Jurkat, Clone E6-1 (cell line): ENCODE results near the gene BICD1.

ENCODE experiments used
- DNase-seq: peaks from one replicate; pipeline ENCODE4 v3.0.0-alpha.2; 2011; ENCODE audit warnings: low read depth, low spot score
- H3K4me3 ChIP-seq: 2 replicates; pipeline ENCODE4 v1.5.1; 2011; ENCODE audit warnings: mild to moderate bottlenecking, low read length, control low read depth, moderate library complexity

Gene BICD1

DNA sequence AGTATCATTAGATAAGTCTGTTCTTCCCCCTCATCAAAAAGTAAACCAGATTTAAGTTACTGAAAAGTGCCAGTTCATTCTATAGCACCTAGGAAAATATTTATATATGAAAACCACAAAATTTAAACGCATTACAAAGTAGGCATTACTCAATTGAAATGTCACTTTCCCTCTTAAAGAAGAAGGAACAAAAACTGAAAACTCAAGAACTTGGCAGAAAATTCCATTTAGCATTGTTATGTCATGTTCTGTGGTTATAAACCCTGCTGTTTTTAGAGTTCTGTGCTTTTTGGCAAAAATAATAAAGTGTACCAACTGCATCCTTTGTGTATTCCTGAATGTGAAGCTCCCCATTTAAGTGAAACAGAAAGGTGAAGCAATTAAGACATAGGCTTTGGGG lies 296.3 kb downstream of the BICD1 start:
- no peak overlapping the region for H3K4me3 ChIP-seq
- DNase-seq = no peak

GRCh38 chr12:32407795-32408194 lies 301.1 kb downstream of the BICD1 start:
- DNase-seq = no peak

GRCh38 chr12:32413412-32413811 lies 306.8 kb downstream of the BICD1 start:
- DNase-seq = no peak
- H3K4me3 ChIP-seq = no peak overlapping the region

More at GRCh38 chr12:32407795-32408194, 301.1 kb downstream of the BICD1 start:
- no peak overlapping the region for H3K4me3 ChIP-seq

- DNase-seq = no peak
These were observed 311.6 kb downstream of the BICD1 start for GRCh38 chr12:32418221-32418620.

DNA sequence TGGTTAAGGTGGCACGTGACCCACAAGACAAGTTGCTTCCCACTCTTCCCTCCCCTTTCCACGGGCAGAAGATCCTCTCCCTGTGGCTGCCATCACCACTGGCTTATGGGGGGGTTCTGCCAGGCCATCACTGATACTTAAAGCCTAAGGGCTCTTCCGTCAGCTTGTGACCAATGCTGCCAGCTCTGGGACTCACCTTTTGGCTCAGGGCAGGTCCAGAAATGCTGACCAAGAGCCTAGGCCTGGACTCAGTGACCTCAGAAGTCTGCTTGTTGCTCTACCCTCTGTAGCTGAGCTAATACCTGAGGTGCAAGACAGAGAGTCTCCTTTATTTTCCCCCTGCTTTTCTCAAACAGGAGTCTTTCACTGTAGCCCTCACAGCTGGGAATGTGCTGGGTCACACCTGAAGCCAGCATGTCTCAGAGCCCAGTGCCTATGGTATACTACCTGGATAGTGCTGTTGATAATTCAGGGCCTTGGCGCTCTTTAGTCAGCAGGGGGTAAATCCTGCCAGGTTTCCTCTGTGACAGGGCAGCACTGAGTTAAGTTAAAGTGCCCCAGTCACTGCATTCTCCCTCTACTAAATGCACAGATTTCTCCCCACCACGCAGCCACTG lies 312.4 kb downstream of the BICD1 start:
- no peak overlapping the region for H3K4me3 ChIP-seq

More at GRCh38 chr12:32418221-32418620, 311.6 kb downstream of the BICD1 start:
- no peak overlapping the region for H3K4me3 ChIP-seq

DNA sequence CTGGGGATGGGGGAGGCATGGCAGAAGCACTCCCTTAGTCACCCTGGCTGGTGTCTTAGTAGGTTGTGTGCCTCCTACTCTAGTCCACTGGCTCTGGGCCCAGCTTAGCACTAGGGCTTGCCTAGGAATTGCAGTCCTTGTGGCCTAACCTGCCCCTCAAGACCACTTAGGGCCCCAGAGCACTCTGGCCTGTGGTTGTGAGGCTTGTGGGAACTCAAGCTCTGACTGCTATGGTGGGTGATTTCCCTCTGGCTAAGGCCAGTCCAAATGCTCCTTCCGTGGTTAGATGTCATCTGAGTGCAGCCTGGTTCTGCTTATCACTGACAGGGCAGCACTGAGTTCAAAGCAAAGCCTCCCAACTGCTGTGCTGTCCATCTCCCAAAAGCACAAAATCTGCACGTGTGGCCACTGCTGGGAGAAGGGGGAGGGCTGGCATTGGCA lies 312.9 kb downstream of the BICD1 start:
- no peak for DNase-seq
- H3K4me3 ChIP-seq = no peak overlapping the region

More for the DNA sequence above, 312.4 kb downstream of the BICD1 start:
- no peak for DNase-seq

DNA sequence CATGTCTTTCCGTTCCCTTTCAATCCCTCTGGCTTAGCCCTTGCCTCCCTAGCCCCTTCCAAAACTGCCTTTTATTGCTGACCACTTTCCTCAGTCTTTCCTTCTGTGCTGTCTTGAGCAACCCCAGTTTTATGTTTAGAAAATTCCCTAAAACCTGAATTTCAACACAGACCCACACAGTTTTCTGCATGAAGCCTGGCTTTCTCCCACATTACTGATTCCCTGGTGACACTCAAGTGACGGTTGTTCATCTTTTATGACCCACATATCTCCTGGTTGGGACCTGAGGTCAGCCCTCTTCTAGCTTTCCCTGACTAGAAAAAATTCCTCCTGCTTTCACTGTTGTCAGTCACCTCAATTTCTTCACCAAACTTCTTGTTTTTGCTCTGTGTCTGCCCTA lies 313.7 kb downstream of the BICD1 start:
- no peak overlapping the region for H3K4me3 ChIP-seq
- no peak for DNase-seq

- no peak overlapping the region for H3K4me3 ChIP-seq
- no peak for DNase-seq
These were observed 316.9 kb downstream of the BICD1 start for GRCh38 chr12:32423559-32423958.

DNA sequence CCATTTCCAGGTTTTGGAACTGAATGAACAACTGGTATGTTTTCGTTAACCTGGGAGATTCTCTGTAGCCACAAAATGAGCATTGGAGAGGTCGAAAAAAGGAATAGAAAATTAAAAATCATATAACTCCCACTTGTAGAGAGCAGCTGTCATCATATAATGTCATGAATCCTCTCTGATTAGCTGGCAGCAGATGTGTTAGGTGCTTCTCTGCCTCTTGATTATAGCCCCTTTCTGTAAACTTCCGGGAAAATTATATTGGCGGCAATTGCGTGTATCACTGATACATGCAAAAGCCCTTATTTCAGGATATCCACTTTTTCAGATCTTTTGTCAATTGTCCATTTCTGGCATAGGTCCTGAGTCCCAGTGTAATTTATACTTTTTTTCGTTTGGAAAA lies 324.4 kb downstream of the BICD1 start:
- DNase-seq = no peak
- no peak overlapping the region for H3K4me3 ChIP-seq
